Kidney (tissue), 14 donors: ENCODE data around the gene ARHGAP26. TPM values are rescaled to one million over a fixed set of nuclear protein-coding genes. Genes with fewer than 3 reads are reported as not detected.
A peak's percentile ranks its signal among the peaks of the same experiment; 100 is the strongest.

ENCODE experiments used
- DNase-seq, 5 donors: peaks; one replicate each; pipeline ENCODE4 v3.0.0-alpha.2; 2013 to 2020
- FAIRE-seq: peaks from 2 replicates; lab custom pipeline; 2012; peaks lifted over from hg19 to GRCh38; lab: Jason Lieb, UNC
- H3K27ac ChIP-seq, 2 donors: one replicate each; pipeline ENCODE4 v1.7.0; 2013; ENCODE audit warnings: low read depth in 2 of 2, low read length in 2 of 2, inconsistent platforms in 1 of 2
- H3K27me3 ChIP-seq: one replicate; pipeline ENCODE4 v1.7.1; 2013; ENCODE audit warnings: low read length, inconsistent platforms; ENCODE audit not compliant: control insufficient read depth, insufficient read depth
- H3K36me3 ChIP-seq, 3 donors: one replicate each; pipeline versions ENCODE4 v1.7.0 to v1.7.1; 2013; ENCODE audit warnings: low read length in 3 of 3, control low read depth in 1 of 3, inconsistent platforms in 1 of 3; ENCODE audit not compliant: insufficient read depth in 3 of 3, control insufficient read depth in 2 of 3
- H3K4me1 ChIP-seq, 3 donors: one replicate each; pipeline versions ENCODE4 v1.7.0 to v1.7.1; 2013; ENCODE audit warnings: low read length in 3 of 3, inconsistent platforms in 1 of 3, low read depth in 1 of 3; ENCODE audit not compliant: control insufficient read depth in 2 of 3, insufficient read depth in 2 of 3
- H3K4me3 ChIP-seq, 3 donors: one replicate each; pipeline versions ENCODE4 v1.7.0 to v1.8.1; 2013; ENCODE audit warnings: low read length in 3 of 3, control low read depth in 1 of 3, inconsistent platforms in 1 of 3
- H3K9ac ChIP-seq, 3 donors: one replicate each; pipeline versions ENCODE4 v1.7.0 to v1.7.1; 2013; ENCODE audit warnings: low read length in 3 of 3, control low read depth in 1 of 3, inconsistent platforms in 1 of 3
- H3K9me3 ChIP-seq, 3 donors: one replicate each; pipeline versions ENCODE4 v1.7.0 to v1.7.1; 2013; ENCODE audit warnings: low read length in 3 of 3, control low read depth in 1 of 3, inconsistent platforms in 1 of 3; ENCODE audit not compliant: control insufficient read depth in 2 of 3, insufficient read depth in 1 of 3
- CTCF ChIP-seq: IDR thresholded peaks from 3 replicates; pipeline ENCODE4 v1.5.1; 2012; ENCODE audit warnings: mild to moderate bottlenecking, moderate library complexity, borderline replicate concordance; ENCODE audit not compliant: insufficient read depth; ENCODE audit errors: extremely low read depth
- intact Hi-C: fragments of 100-400 bp; cut with DNase I; formaldehyde crosslinking; loops from one replicate; pipeline ENCODE4 v1.11.1; 2022
- polyA plus RNA-seq: library from polyadenylated mRNA; stranded (reverse); fragments of 350-450 nt; fragmentation: Illumina TruSeq; extraction: RNeasy Lipid Tissue Mini Kit (QIAGEN cat#74804); gene quantifications from one replicate; pipeline ENCODE4 v1.2.3, GENCODE V29; 2014; ENCODE audit warnings: low read depth, low replicate concordance; ENCODE audit not compliant: insufficient read depth
- total RNA-seq: library from RNA; stranded (reverse); fragmentation: NEBNext Ultra II Directional; extraction: Animal tissue kit (Norgen Biotek cat#: 25700); gene quantifications from one replicate; pipeline ENCODE4 v1.2.1, GENCODE V29; 2021
- donor health status: control.
- donor health status: control.
- donor health status: control.
- donor health status: control.
- donor health status: control.
- donor health status: DM: yes; HTN: yes; CAD: no.
- donor health status: Normal renal cell carcinoma (clear cell type).

ARHGAP26 gene
- total and polyA plus RNA-seq, 2 donors from 2014 or later: 2.5 to 85.7 TPM

- Histone ChIP-seq H3K27ac (no peak overlapping the region), H3K9me3 (no peaks in the 10 kb centered on the region), H3K9ac (no peak overlapping the region), H3K4me3 (no peak overlapping the region), H3K36me3 (no peaks in the 10 kb centered on the region), H3K27me3 (no peaks in the 10 kb centered on the region), H3K4me1 (no peaks in the 10 kb centered on the region)
- no peak for TF ChIP-seq CTCF
- FAIRE-seq: no peak
- no peak for DNase-seq
- intact Hi-C loops: no loop called here
Observed at GRCh38 chr5:143036146-143036927, 266.2 kb downstream of the ARHGAP26 start.

DNA sequence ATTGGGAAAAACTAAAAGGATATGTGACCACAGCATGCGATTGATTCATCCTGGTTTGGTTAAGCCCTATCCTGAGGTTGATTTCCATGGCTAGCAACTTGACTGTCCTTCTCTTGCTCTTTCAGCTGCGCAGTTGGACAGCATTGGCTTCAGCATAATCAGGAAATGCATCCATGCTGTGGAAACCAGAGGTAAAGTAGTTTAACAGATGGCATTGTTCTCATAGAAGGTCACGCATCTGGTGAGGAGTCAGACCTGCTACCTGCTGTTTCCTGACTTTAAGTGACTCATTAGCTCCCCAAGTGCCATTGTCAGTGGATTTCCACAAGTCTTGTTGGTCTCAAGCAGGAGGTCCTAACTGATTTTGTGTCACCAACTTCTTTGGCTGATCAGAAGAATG is 266.9 kb downstream of the ARHGAP26 start:
- DNase-seq (peak in 1 of 5 donors; percentile 50), FAIRE-seq (no peak)
- H3K36me3 ChIP-seq: peaks cover 0 to 2% (median 0%) of the 10 kb centered on the region in 3 donors
- TF ChIP-seq CTCF: no peak
- H3K4me1 ChIP-seq: peaks cover 0 to 2% (median 0%) of the 10 kb centered on the region in 3 donors
- no peak overlapping the region for H3K27ac ChIP-seq
- intact Hi-C loops: no loop called here
- H3K4me3 ChIP-seq: no peak overlapping the region
- H3K9ac ChIP-seq: no peak overlapping the region
- no peaks in the 10 kb centered on the region for H3K9me3 ChIP-seq
- no peaks in the 10 kb centered on the region for H3K27me3 ChIP-seq

GRCh38 chr5:143037708-143038107 is 267.5 kb downstream of the ARHGAP26 start:
- intact Hi-C loops: no loop called here
- Histone ChIP-seq H3K9ac (no peak overlapping the region), H3K36me3 (peaks cover 0 to 3% (median 0%) of the 10 kb centered on the region in 3 donors), H3K4me1 (peaks cover 0 to 2% (median 0%) of the 10 kb centered on the region in 3 donors), H3K4me3 (no peak overlapping the region), H3K27ac (no peak overlapping the region), H3K27me3 (no peaks in the 10 kb centered on the region), H3K9me3 (no peaks in the 10 kb centered on the region)
- no peak for FAIRE-seq
- no peak for DNase-seq
- no peak for TF ChIP-seq CTCF

- H3K36me3 ChIP-seq: peaks cover 0 to 3% (median 0%) of the 10 kb centered on the region in 3 donors
- no peak overlapping the region for H3K9ac ChIP-seq
- no peak for TF ChIP-seq CTCF
- intact Hi-C loops: no loop called here
- DNase-seq (no peak), FAIRE-seq (no peak)
- no peak overlapping the region for H3K27ac ChIP-seq
- peaks cover 0 to 2% (median 0%) of the 10 kb centered on the region in 3 donors for H3K4me1 ChIP-seq
- no peaks in the 10 kb centered on the region for H3K9me3 ChIP-seq
- H3K4me3 ChIP-seq: no peak overlapping the region
- no peaks in the 10 kb centered on the region for H3K27me3 ChIP-seq
Observed at GRCh38 chr5:143040622-143041021, 270.4 kb downstream of the ARHGAP26 start.
